K562 (cell line): Measurements from ENCODE around the gene MOCS3. TPM values are rescaled to one million over a fixed set of nuclear protein-coding genes. Genes with fewer than 3 reads are reported as not detected.

Experiments
- BMI1 ChIP-seq: fragments of 150-350 bp; IDR thresholded peaks from 2 replicates; pipeline ENCODE4 v1.6.1; 2014; ENCODE audit warnings: low read length
- EP300 ChIP-seq: IDR thresholded peaks from 2 replicates; pipeline ENCODE4 v1.6.1; 2012; ENCODE audit warnings: low read length, improper control_type of control experiment
- HDAC2 ChIP-seq: fragments of 450-650 bp; IDR thresholded peaks from 2 replicates; pipeline ENCODE4 v1.6.1; 2016; ENCODE audit warnings: mild to moderate bottlenecking
- MNT ChIP-seq, 2 experiments: fragments of 450-650 bp; conservative IDR thresholded peaks; 2 replicates each; pipeline ENCODE4 v1.6.1; 2017; ENCODE audit warnings: mild to moderate bottlenecking in 2 of 2, moderate library complexity in 2 of 2
- NCOA6 ChIP-seq: fragments of 450-650 bp; IDR thresholded peaks from 2 replicates; pipeline ENCODE4 v1.6.1; 2017; ENCODE audit warnings: mild to moderate bottlenecking
- NCOR1 ChIP-seq: fragments of 450-650 bp; IDR thresholded peaks from 2 replicates; pipeline ENCODE4 v1.6.1; 2016; ENCODE audit warnings: mild to moderate bottlenecking, moderate library complexity
- PCBP1 ChIP-seq: fragments of 200-400 bp; formaldehyde crosslinking; IDR thresholded peaks from 2 replicates; pipeline ENCODE4 v1.6.1; 2018; ENCODE audit warnings: mild to moderate bottlenecking, low read depth, low read length; ENCODE audit not compliant: poor library complexity, severe bottlenecking
- SMARCA4 ChIP-seq: fragments of 450-650 bp; IDR thresholded peaks from 2 replicates; pipeline ENCODE4 v1.6.1; 2016
- SNIP1 ChIP-seq: fragments of 450-650 bp; IDR thresholded peaks from 2 replicates; pipeline ENCODE4 v1.7.1; 2017; ENCODE audit warnings: low read depth, mild to moderate bottlenecking
- STAT6 ChIP-seq: sonication (generic); formaldehyde crosslinking; IDR thresholded peaks from 2 replicates; pipeline ENCODE4 v1.8.1; 2023; ENCODE audit warnings: mild to moderate bottlenecking, missing genetic modification reagents
- TBL1XR1 ChIP-seq, 2 experiments: IDR thresholded peaks; 2 replicates each; pipeline ENCODE4 v1.6.1; 2012; ENCODE audit warnings: improper control_type of control experiment in 2 of 2, low read length in 2 of 2, mild to moderate bottlenecking in 1 of 2
- TCF3 ChIP-seq: sonication (generic); formaldehyde crosslinking; IDR thresholded peaks from 2 replicates; pipeline ENCODE4 v1.4.0; 2020; ENCODE audit warnings: mild to moderate bottlenecking, missing genetic modification reagents
- TEAD4 ChIP-seq, 2 experiments: sonication (generic) in 1 of 2; formaldehyde crosslinking in 1 of 2; IDR thresholded peaks; 2 replicates each; pipeline versions ENCODE4 v1.6.1 to v1.8.0; 2012 to 2022; ENCODE audit warnings: borderline replicate concordance in 1 of 2, inconsistent platforms in 1 of 2, low read length in 1 of 2, mild to moderate bottlenecking in 1 of 2, missing genetic modification reagents in 1 of 2
- TRIM24 ChIP-seq, 2 experiments: fragments of 450-650 bp; IDR thresholded peaks; 2 replicates each; pipeline ENCODE4 v1.6.1; 2016
- ZBTB2 ChIP-seq: fragments of 450-650 bp; IDR thresholded peaks from 2 replicates; pipeline ENCODE4 v1.6.1; 2016; ENCODE audit warnings: antibody characterized with exemption
- ZNF121 ChIP-seq: sonication (generic); formaldehyde crosslinking; conservative IDR thresholded peaks from 2 replicates; pipeline ENCODE4 v1.8.0; 2022; ENCODE audit warnings: missing genetic modification reagents
- ZNF77 ChIP-seq: fragments of 250-450 bp; sonication (Bioruptor Pico); IDR thresholded peaks from 2 replicates; pipeline ENCODE4 v1.5.0; 2020
- polyA plus RNA-seq, 8 experiments: library from polyadenylated mRNA; depleted of rRNA in 4 of 8; stranded (reverse) in 5 of 8; unstranded in 3 of 8; fragments of >200 nt; fragmentation: Nextera tagmentation in 2 of 8; fragmentation: Illumina TruSeq in 1 of 8; extraction: Ambion mirVana in 2 of 8; extraction: Trizol in 1 of 8; gene quantifications; 2 replicates each; pipeline versions ENCODE4 v1.2.1 to v1.2.3, GENCODE V29; 2011 to 2014; ENCODE audit warnings: inconsistent platforms in 1 of 8, missing spikeins in 1 of 8
- total RNA-seq, 7 experiments: library from RNA; depleted of rRNA in 6 of 7; stranded (reverse); fragments of >200 nt in 6 of 7; fragmentation: Illumina TruSeq in 2 of 7; extraction: Trizol in 2 of 7; gene quantifications; 2 replicates each; pipeline versions ENCODE4 v1.2.1 to v1.2.3, GENCODE V29; 2011 to 2021; ENCODE audit warnings: low replicate concordance in 1 of 7

The MOCS3 gene
- total and polyA plus RNA-seq, 9 of the 15 experiments (the other 6 are each of a cell fraction or from before 2014, with no cell fraction given), result 0.70 to 6.2 (median 2.9) TPM

- no peak for TF ChIP-seq STAT6
- TF ChIP-seq BMI1, result no peak
- TF ChIP-seq HDAC2, result no peak
- TF ChIP-seq ZNF77 (CRISPR knock-in tag), result no peak
- TF ChIP-seq PCBP1, result no peak
- no peak for TF ChIP-seq TRIM24 (IDR thresholded peaks at IDR 0.05)
- no peak for TF ChIP-seq NCOA6
- no peak for TF ChIP-seq ZNF121 (CRISPR knock-in tag)
- peak; percentile 55; the same call in 1 of the 2 replicates for TF ChIP-seq NCOR1
- no peak for TF ChIP-seq ZBTB2
- TF ChIP-seq TCF3, result peak; percentile 44; the same call in 1 of the 2 replicates
- TF ChIP-seq TEAD4 (IDR thresholded peaks at IDR 0.05; ENCODE audit: low read length), result peak; percentile 60
- TF ChIP-seq TEAD4 (CRISPR knock-in tag; IDR thresholded peaks at IDR 0.05; ENCODE audit: borderline replicate concordance), result no peak
- TF ChIP-seq SNIP1, result no peak
- peak; percentile 44; the same call in 1 of the 2 replicates for TF ChIP-seq EP300
- peak in 1 of 2 experiments; percentile 40; a peak in 1 of 4 replicates for TF ChIP-seq TBL1XR1 (IDR thresholded peaks at IDR 0.05; ENCODE audit: low read length in 2 of 2)
- TF ChIP-seq MNT (conservative IDR thresholded peaks at IDR 0.05), result no peak
- TF ChIP-seq SMARCA4, result peak; percentile 66; the same call in 1 of the 2 replicates
Observed at GRCh38 chr20:50911716-50912115, 46.9 kb upstream of the MOCS3 start (continued).
